Mesendoderm (in vitro differentiated cells): Measurements from ENCODE around the gene CNTN5.

ENCODE experiments used
- DNase-seq: peaks from one replicate; pipeline ENCODE4 v3.0.0; 2013
- H2AK5ac ChIP-seq: 2 replicates; pipeline ENCODE4 v1.6.1; 2013; ENCODE audit warnings: low read length, inconsistent platforms
- H2BK120ac ChIP-seq: 2 replicates; pipeline ENCODE4 v1.6.1; 2013; ENCODE audit warnings: low read depth, mild to moderate bottlenecking, low read length, moderate library complexity, mixed read lengths
- H2BK15ac ChIP-seq: replicated peaks from 2 replicates; pipeline ENCODE4 v1.6.1; 2013; ENCODE audit warnings: low read depth, mild to moderate bottlenecking, moderate library complexity
- H2BK5ac ChIP-seq: 2 replicates; pipeline ENCODE4 v1.6.1; 2013; ENCODE audit warnings: low read length, inconsistent platforms
- H3K18ac ChIP-seq: 2 replicates; pipeline ENCODE4 v1.6.1; 2013; ENCODE audit warnings: mild to moderate bottlenecking, low read length, mixed read lengths
- H3K23ac ChIP-seq: one replicate; pipeline ENCODE4 v1.6.1; 2013; ENCODE audit warnings: low read length
- H3K27ac ChIP-seq: 2 replicates; pipeline ENCODE4 v1.5.1; 2013; ENCODE audit warnings: low read depth, mild to moderate bottlenecking, inconsistent platforms, low read length, moderate library complexity
- H3K27me3 ChIP-seq: 2 replicates; pipeline ENCODE4 v1.6.1; 2013; ENCODE audit warnings: low read length, control low read depth, mild to moderate bottlenecking, inconsistent platforms; ENCODE audit not compliant: insufficient read depth, poor library complexity
- H3K36me3 ChIP-seq: 2 replicates; pipeline ENCODE4 v1.6.1; 2013; ENCODE audit warnings: low read length, inconsistent platforms; ENCODE audit not compliant: control insufficient read depth, insufficient read depth
- H3K4ac ChIP-seq: one replicate; pipeline ENCODE4 v1.6.1; 2013; ENCODE audit warnings: low read depth, mild to moderate bottlenecking, low read length, moderate library complexity
- H3K4me1 ChIP-seq: 2 replicates; pipeline ENCODE4 v1.6.1; 2013; ENCODE audit warnings: low read depth, low read length, inconsistent platforms; ENCODE audit not compliant: control insufficient read depth
- H3K4me2 ChIP-seq: 2 replicates; pipeline ENCODE4 v1.6.1; 2013; ENCODE audit warnings: low read length
- H3K4me3 ChIP-seq: 2 replicates; pipeline ENCODE4 v1.5.1; 2013; ENCODE audit warnings: mild to moderate bottlenecking, low read length
- H3K56ac ChIP-seq: one replicate; pipeline ENCODE4 v1.6.1; 2013; ENCODE audit warnings: low read length
- H3K79me1 ChIP-seq: 2 replicates; pipeline ENCODE4 v1.6.1; 2013; ENCODE audit warnings: low read length, inconsistent platforms
- H3K79me2 ChIP-seq: 2 replicates; pipeline ENCODE4 v1.6.1; 2013; ENCODE audit warnings: mild to moderate bottlenecking, low read length; ENCODE audit not compliant: control insufficient read depth, insufficient read depth
- H3K9ac ChIP-seq: 2 replicates; pipeline ENCODE4 v1.6.1; 2013; ENCODE audit warnings: low read length, inconsistent platforms
- H4K5ac ChIP-seq: one replicate; pipeline ENCODE4 v1.6.1; 2013; ENCODE audit warnings: low read length
- H4K8ac ChIP-seq: one replicate; pipeline ENCODE4 v1.6.1; 2013; ENCODE audit warnings: low read depth, mild to moderate bottlenecking, control low read depth, low read length, moderate library complexity
- WGBS: extraction: QIAGEN DNeasy Blood & Tissue Kit; methylation state at CpG from one replicate; pipeline ENCODE4 v1.1.7; 2013; ENCODE audit warnings: low lambda C conversion rate, missing lambda C conversion rate; ENCODE audit not compliant: insufficient coverage; ENCODE audit errors: extremely low coverage; 5-methylcytosine and 5-hydroxymethylcytosine counted together

The CNTN5 gene

GRCh38 chr11:99881610-99882009 is 860.9 kb downstream of the CNTN5 start:
- no peak overlapping the region for H3K23ac ChIP-seq
- H3K4me1 ChIP-seq: no peaks in the 10 kb centered on the region
- no peak overlapping the region for H3K9ac ChIP-seq
- no peaks in the 10 kb centered on the region for H3K79me2 ChIP-seq
- no peak overlapping the region for H4K5ac ChIP-seq
- H3K4me2 ChIP-seq: no peak overlapping the region
- H2BK120ac ChIP-seq: no peak overlapping the region
- no peaks in the 10 kb centered on the region for H3K27me3 ChIP-seq
- no peak overlapping the region for H2BK15ac ChIP-seq
- WGBS: no CpG with 5 or more reads among the region's 5 CpGs
- DNase-seq: no peak
- H3K4me3 ChIP-seq: no peak overlapping the region
- H3K56ac ChIP-seq: no peak overlapping the region
- no peak overlapping the region for H3K4ac ChIP-seq
- H3K27ac ChIP-seq: no peak overlapping the region
- no peak overlapping the region for H4K8ac ChIP-seq
- no peaks in the 10 kb centered on the region for H3K36me3 ChIP-seq
- H2AK5ac ChIP-seq: no peak overlapping the region
- no peak overlapping the region for H3K18ac ChIP-seq
- H3K79me1 ChIP-seq: no peaks in the 10 kb centered on the region
- no peak overlapping the region for H2BK5ac ChIP-seq

GRCh38 chr11:99884750-99885149 is 864.0 kb downstream of the CNTN5 start:
- Histone ChIP-seq H4K5ac (no peak overlapping the region), H3K56ac (no peak overlapping the region), H4K8ac (no peak overlapping the region), H3K27ac (no peak overlapping the region), H3K4me2 (no peak overlapping the region), H3K4me1 (no peaks in the 10 kb centered on the region), H3K23ac (no peak overlapping the region), H3K79me1 (no peaks in the 10 kb centered on the region), H3K79me2 (no peaks in the 10 kb centered on the region), H2BK5ac (no peak overlapping the region), H3K4ac (no peak overlapping the region), H2BK15ac (no peak overlapping the region), H3K36me3 (no peaks in the 10 kb centered on the region), H2AK5ac (no peak overlapping the region), H3K9ac (no peak overlapping the region), H2BK120ac (no peak overlapping the region), H3K18ac (no peak overlapping the region), H3K4me3 (no peak overlapping the region), H3K27me3 (no peaks in the 10 kb centered on the region)
- peak; percentile 11 for DNase-seq
- WGBS: no CpG with 5 or more reads among the region's 6 CpGs

GRCh38 chr11:99887481-99887880 is 866.7 kb downstream of the CNTN5 start:
- H3K79me1 ChIP-seq: no peaks in the 10 kb centered on the region
- H3K36me3 ChIP-seq: no peaks in the 10 kb centered on the region
- H2BK15ac ChIP-seq: no peak overlapping the region
- no peak for DNase-seq
- no peaks in the 10 kb centered on the region for H3K79me2 ChIP-seq
- no peak overlapping the region for H2BK5ac ChIP-seq
- no CpG with 5 or more reads among the region's 5 CpGs for WGBS
- H3K27ac ChIP-seq: no peak overlapping the region
- H4K5ac ChIP-seq: no peak overlapping the region
- no peak overlapping the region for H4K8ac ChIP-seq
- H3K4ac ChIP-seq: no peak overlapping the region
- H3K56ac ChIP-seq: no peak overlapping the region
- H3K4me1 ChIP-seq: no peaks in the 10 kb centered on the region
- no peak overlapping the region for H2AK5ac ChIP-seq
- no peaks in the 10 kb centered on the region for H3K27me3 ChIP-seq
- H2BK120ac ChIP-seq: no peak overlapping the region
- H3K4me2 ChIP-seq: no peak overlapping the region
- no peak overlapping the region for H3K18ac ChIP-seq
- H3K9ac ChIP-seq: no peak overlapping the region
- H3K4me3 ChIP-seq: no peak overlapping the region
- no peak overlapping the region for H3K23ac ChIP-seq

GRCh38 chr11:99893811-99894210 is 873.1 kb downstream of the CNTN5 start:
- Histone ChIP-seq H3K27me3 (no peaks in the 10 kb centered on the region), H3K4ac (no peak overlapping the region), H3K79me2 (no peaks in the 10 kb centered on the region), H4K5ac (no peak overlapping the region), H3K27ac (no peak overlapping the region), H3K79me1 (no peaks in the 10 kb centered on the region), H3K23ac (no peak overlapping the region), H3K4me1 (no peaks in the 10 kb centered on the region), H2AK5ac (no peak overlapping the region), H3K9ac (no peak overlapping the region), H2BK5ac (no peak overlapping the region), H3K4me3 (no peak overlapping the region), H3K56ac (no peak overlapping the region), H3K18ac (no peak overlapping the region), H3K36me3 (no peaks in the 10 kb centered on the region), H2BK15ac (no peak overlapping the region), H2BK120ac (no peak overlapping the region), H3K4me2 (no peak overlapping the region), H4K8ac (no peak overlapping the region)
- no CpG with 5 or more reads among the region's 1 CpG for WGBS
- no peak for DNase-seq

- no peak overlapping the region for H3K18ac ChIP-seq
- no peak overlapping the region for H2BK15ac ChIP-seq
- H3K4ac ChIP-seq: no peak overlapping the region
- H3K23ac ChIP-seq: no peak overlapping the region
- H4K8ac ChIP-seq: no peak overlapping the region
- H4K5ac ChIP-seq: no peak overlapping the region
- no peak overlapping the region for H3K9ac ChIP-seq
- no peak overlapping the region for H2BK5ac ChIP-seq
- no peak overlapping the region for H3K56ac ChIP-seq
- no peaks in the 10 kb centered on the region for H3K79me2 ChIP-seq
- no peak overlapping the region for H3K27ac ChIP-seq
- no CpG with 5 or more reads among the region's 3 CpGs for WGBS
- H3K4me3 ChIP-seq: no peak overlapping the region
- no peak overlapping the region for H2AK5ac ChIP-seq
- H3K36me3 ChIP-seq: no peaks in the 10 kb centered on the region
- no peaks in the 10 kb centered on the region for H3K4me1 ChIP-seq
- H3K79me1 ChIP-seq: no peaks in the 10 kb centered on the region
- no peak overlapping the region for H2BK120ac ChIP-seq
- no peaks in the 10 kb centered on the region for H3K27me3 ChIP-seq
- no peak for DNase-seq
- no peak overlapping the region for H3K4me2 ChIP-seq
Observed at GRCh38 chr11:99901175-99901574, 880.4 kb downstream of the CNTN5 start.

- no peak overlapping the region for H4K5ac ChIP-seq
- H2BK15ac ChIP-seq: no peak overlapping the region
- no peak overlapping the region for H3K18ac ChIP-seq
- no peak overlapping the region for H4K8ac ChIP-seq
- no peak overlapping the region for H3K27ac ChIP-seq
- no peaks in the 10 kb centered on the region for H3K4me1 ChIP-seq
- no peak overlapping the region for H3K23ac ChIP-seq
- H3K36me3 ChIP-seq: no peaks in the 10 kb centered on the region
- no peak overlapping the region for H2AK5ac ChIP-seq
- H2BK5ac ChIP-seq: no peak overlapping the region
- no peak overlapping the region for H3K4me2 ChIP-seq
- no peak overlapping the region for H3K4me3 ChIP-seq
- H3K56ac ChIP-seq: no peak overlapping the region
- no peak overlapping the region for H2BK120ac ChIP-seq
- H3K79me2 ChIP-seq: no peaks in the 10 kb centered on the region
- H3K4ac ChIP-seq: no peak overlapping the region
- H3K79me1 ChIP-seq: no peaks in the 10 kb centered on the region
- no CpG with 5 or more reads among the region's 3 CpGs for WGBS
- DNase-seq: peak; percentile 31
- no peak overlapping the region for H3K9ac ChIP-seq
- H3K27me3 ChIP-seq: no peaks in the 10 kb centered on the region
Observed at GRCh38 chr11:99911116-99911515, 890.4 kb downstream of the CNTN5 start.
